Activated T-cell treated with anti-CD3 and anti-CD28 coated beads, Interleukin-2, amount 50 U/mL, for 72 hours (primary cell): ENCODE results near the gene PGLYRP1. TPM values are rescaled to one million over a fixed set of nuclear protein-coding genes. Genes with fewer than 3 reads are reported as not detected.
A peak's percentile ranks its signal among the peaks of the same experiment; 100 is the strongest.

ENCODE experiments used
- ATAC-seq, 2 donors: fragments of 150-1000 bp; cut with Tn5 transposase; replicated peaks in 1 of 2; 2 replicates each; pipeline ENCODE4 v1.10.0; 2021; ENCODE audit warnings: moderate library complexity in 2 of 2, mild to moderate bottlenecking in 1 of 2
- DNase-seq, 2 donors: peaks; one replicate each; pipeline ENCODE4 v3.0.0; 2021 to 2022; ENCODE audit warnings: mixed read lengths in 1 of 2
- H3K27ac Mint-ChIP-seq: one replicate; pipeline ENCODE4 v1.8.0; 2022; ENCODE audit warnings: mild to moderate bottlenecking, moderate library complexity, mixed read lengths
- H3K27me3 Mint-ChIP-seq: one replicate; pipeline ENCODE4 v1.8.0; 2022; ENCODE audit warnings: low read depth, mixed read lengths
- H3K36me3 Mint-ChIP-seq, 2 donors: one replicate each; pipeline ENCODE4 v1.8.0; 2022; ENCODE audit warnings: mixed read lengths in 2 of 2, mild to moderate bottlenecking in 1 of 2; ENCODE audit not compliant: insufficient read depth in 2 of 2
- H3K4me1 Mint-ChIP-seq: one replicate; pipeline ENCODE4 v1.8.0; 2022; ENCODE audit warnings: low read depth, mixed read lengths
- H3K4me3 Mint-ChIP-seq, 2 donors: one replicate each; pipeline ENCODE4 v1.8.0; 2022; ENCODE audit warnings: mild to moderate bottlenecking in 2 of 2, mixed read lengths in 2 of 2, moderate library complexity in 2 of 2
- H3K9me3 Mint-ChIP-seq, 2 donors: one replicate each; pipeline ENCODE4 v1.8.0; 2022; ENCODE audit warnings: mixed read lengths in 2 of 2
- total RNA-seq, 2 donors: library from RNA; stranded (reverse); gene quantifications; one replicate each; pipeline ENCODE4 v1.2.3, GENCODE V29; 2022

PGLYRP1 gene
- total RNA-seq, 2 donors from 2014 or later = not detected

GRCh38 chr19:46023311-46023779, 492 bp upstream of the PGLYRP1 start:
- Mint-ChIP-seq H3K4me3 (no peak overlapping the region), H3K4me1 (peaks cover 17% of the 10 kb centered on the region), H3K9me3 (no peaks in the 10 kb centered on the region), H3K36me3 (no peaks in the 10 kb centered on the region), H3K27ac (no peak overlapping the region), H3K27me3 (peaks cover 35% of the 10 kb centered on the region)
- DNase-seq (no peak), ATAC-seq (no peak)

- Mint-ChIP-seq H3K4me3 (no peak overlapping the region), H3K27me3 (peaks cover 35% of the 10 kb centered on the region), H3K4me1 (peaks cover 17% of the 10 kb centered on the region), H3K9me3 (no peaks in the 10 kb centered on the region), H3K27ac (no peak overlapping the region), H3K36me3 (no peaks in the 10 kb centered on the region)
- ATAC-seq (no peak), DNase-seq (no peak)
Measured at GRCh38 chr19:46022061-46022430, 807 bp downstream of the PGLYRP1 start.

GRCh38 chr19:46021531-46022041, 1.3 kb downstream of the PGLYRP1 start:
- H3K4me1 Mint-ChIP-seq = peaks cover 16% of the 10 kb centered on the region
- H3K27me3 Mint-ChIP-seq = peaks cover 32% of the 10 kb centered on the region
- H3K27ac Mint-ChIP-seq = no peak overlapping the region
- no peak for DNase-seq
- H3K9me3 Mint-ChIP-seq = no peaks in the 10 kb centered on the region
- H3K36me3 Mint-ChIP-seq = peaks cover 0 to 1% of the 10 kb centered on the region in 2 donors
- no peak for ATAC-seq
- no peak overlapping the region for H3K4me3 Mint-ChIP-seq

- no peak overlapping the region for H3K27ac Mint-ChIP-seq
Measured at GRCh38 chr19:46020819-46021125, 2.1 kb downstream of the PGLYRP1 start.

GRCh38 chr19:46019270-46019669, 3.6 kb downstream of the PGLYRP1 start:
- no peak overlapping the region for H3K4me3 Mint-ChIP-seq
- DNase-seq (no peak), ATAC-seq (no peak)
- H3K9me3 Mint-ChIP-seq = no peaks in the 10 kb centered on the region
- peaks cover 33% of the 10 kb centered on the region for H3K27me3 Mint-ChIP-seq
- H3K4me1 Mint-ChIP-seq = peaks cover 21% of the 10 kb centered on the region
- H3K36me3 Mint-ChIP-seq = peaks cover 0 to 5% of the 10 kb centered on the region in 2 donors
- no peak overlapping the region for H3K27ac Mint-ChIP-seq

More at GRCh38 chr19:46020819-46021125, 2.1 kb downstream of the PGLYRP1 start:
- peaks cover 0 to 2% of the 10 kb centered on the region in 2 donors for H3K36me3 Mint-ChIP-seq
- DNase-seq (no peak), ATAC-seq (no peak)
- H3K27me3 Mint-ChIP-seq = peaks cover 32% of the 10 kb centered on the region
- peaks cover 18% of the 10 kb centered on the region for H3K4me1 Mint-ChIP-seq
- H3K4me3 Mint-ChIP-seq = no peak overlapping the region
- H3K9me3 Mint-ChIP-seq = no peaks in the 10 kb centered on the region

- Mint-ChIP-seq H3K36me3 (peaks cover 0 to 5% of the 10 kb centered on the region in 2 donors), H3K27ac (no peak overlapping the region), H3K9me3 (no peaks in the 10 kb centered on the region), H3K4me1 (peaks cover 21% of the 10 kb centered on the region), H3K4me3 (no peak overlapping the region), H3K27me3 (peaks cover 30% of the 10 kb centered on the region)
- no peak for ATAC-seq
- no peak for DNase-seq
Measured at GRCh38 chr19:46018729-46019251, 4.1 kb downstream of the PGLYRP1 start.

GRCh38 chr19:46017874-46018675, 4.8 kb downstream of the PGLYRP1 start:
- ATAC-seq (no peak), DNase-seq (no peak)
- peaks cover 23% of the 10 kb centered on the region for H3K27me3 Mint-ChIP-seq
- H3K36me3 Mint-ChIP-seq = peaks cover 0 to 5% of the 10 kb centered on the region in 2 donors
- no peaks in the 10 kb centered on the region for H3K9me3 Mint-ChIP-seq
- no peak overlapping the region for H3K27ac Mint-ChIP-seq
- H3K4me3 Mint-ChIP-seq = no peak overlapping the region
- peaks cover 21% of the 10 kb centered on the region for H3K4me1 Mint-ChIP-seq

GRCh38 chr19:46017095-46017429, 5.8 kb downstream of the PGLYRP1 start:
- no peak overlapping the region for H3K27ac Mint-ChIP-seq
- H3K27me3 Mint-ChIP-seq = peaks cover 23% of the 10 kb centered on the region
- H3K9me3 Mint-ChIP-seq = no peaks in the 10 kb centered on the region
- no peak for DNase-seq
- H3K36me3 Mint-ChIP-seq = peaks cover 0 to 5% of the 10 kb centered on the region in 2 donors
- peak overlapping the region; percentile 43 to 55 for H3K4me3 Mint-ChIP-seq
- no peak for ATAC-seq
- peaks cover 21% of the 10 kb centered on the region for H3K4me1 Mint-ChIP-seq

GRCh38 chr19:46016426-46017094, 6.3 kb downstream of the PGLYRP1 start:
- H3K27me3 Mint-ChIP-seq = peaks cover 23% of the 10 kb centered on the region
- H3K4me3 Mint-ChIP-seq = peak overlapping the region; percentile 83 to 88
- no peak overlapping the region for H3K27ac Mint-ChIP-seq
- no peaks in the 10 kb centered on the region for H3K9me3 Mint-ChIP-seq
- H3K4me1 Mint-ChIP-seq = peaks cover 21% of the 10 kb centered on the region
- ATAC-seq (peak; percentile 70 to 73), DNase-seq (peak; percentile 84 to 85)
- peaks cover 0 to 5% of the 10 kb centered on the region in 2 donors for H3K36me3 Mint-ChIP-seq

GRCh38 chr19:46015687-46016425, 7.0 kb downstream of the PGLYRP1 start:
- H3K27me3 Mint-ChIP-seq = peaks cover 23% of the 10 kb centered on the region

GRCh38 chr19:46014941-46015686, 7.7 kb downstream of the PGLYRP1 start:
- H3K36me3 Mint-ChIP-seq = peaks cover 0 to 7% of the 10 kb centered on the region in 2 donors
- H3K4me3 Mint-ChIP-seq = peak overlapping the region; percentile 64 to 83
- DNase-seq (peak; percentile 76 to 80), ATAC-seq (peak; percentile 64 to 67)
- no peak overlapping the region for H3K27ac Mint-ChIP-seq
- H3K4me1 Mint-ChIP-seq = peaks cover 21% of the 10 kb centered on the region
- H3K9me3 Mint-ChIP-seq = no peaks in the 10 kb centered on the region
- H3K27me3 Mint-ChIP-seq = peaks cover 23% of the 10 kb centered on the region

More at GRCh38 chr19:46015687-46016425, 7.0 kb downstream of the PGLYRP1 start:
- no peak overlapping the region for H3K27ac Mint-ChIP-seq
- H3K36me3 Mint-ChIP-seq = peaks cover 0 to 5% of the 10 kb centered on the region in 2 donors
- peak; percentile 49 to 56 for ATAC-seq
- peak; percentile 45 to 55 for DNase-seq
- peak overlapping the region; percentile 83 to 88 for H3K4me3 Mint-ChIP-seq
- H3K4me1 Mint-ChIP-seq = peaks cover 21% of the 10 kb centered on the region
- H3K9me3 Mint-ChIP-seq = no peaks in the 10 kb centered on the region

GRCh38 chr19:46014534-46014933, 8.3 kb downstream of the PGLYRP1 start:
- H3K27ac Mint-ChIP-seq = no peak overlapping the region
- H3K36me3 Mint-ChIP-seq = peaks cover 0 to 7% of the 10 kb centered on the region in 2 donors
- H3K4me1 Mint-ChIP-seq = peaks cover 21% of the 10 kb centered on the region
- peak overlapping the region; percentile 39 to 70 for H3K4me3 Mint-ChIP-seq
- peaks cover 23% of the 10 kb centered on the region for H3K27me3 Mint-ChIP-seq
- no peaks in the 10 kb centered on the region for H3K9me3 Mint-ChIP-seq
- no peak for DNase-seq
- no peak for ATAC-seq
